ENCODE data around the gene KCNH5.
"Not testable (repeated sequence)": the region's sequence is repeated elsewhere in the genome, so short reads cannot be mapped to it uniquely, and the experiment has no call there.

Gene KCNH5

GRCh38 chr14:62778310-62778709 is 266.9 kb downstream of the KCNH5 start:
- no peak for DNase-seq (ENCODE audit: low read depth)

GRCh38 chr14:62777510-62777909 is 267.7 kb downstream of the KCNH5 start:
- TF ChIP-seq CTCF (IDR thresholded peaks at IDR 0.05; ENCODE audit: control insufficient read depth, extremely low read depth, insufficient read depth) = no peak
- H3K4me3 ChIP-seq (ENCODE audit: low read depth, low read length) = no peak overlapping the region
- DNase-seq (ENCODE audit: low read depth) = no peak

More at GRCh38 chr14:62778310-62778709, 266.9 kb downstream of the KCNH5 start:
- TF ChIP-seq CTCF (IDR thresholded peaks at IDR 0.05; ENCODE audit: control insufficient read depth, extremely low read depth, insufficient read depth) = no peak
- no peak overlapping the region for H3K4me3 ChIP-seq (ENCODE audit: low read depth, low read length)

- H3K4me3 ChIP-seq (ENCODE audit: low read depth, low read length) = no peak overlapping the region
- TF ChIP-seq CTCF (IDR thresholded peaks at IDR 0.05; ENCODE audit: control insufficient read depth, extremely low read depth, insufficient read depth) = no peak
- no peak for DNase-seq (ENCODE audit: low read depth)
Measured at GRCh38 chr14:62776300-62776699, 269.0 kb downstream of the KCNH5 start.

GRCh38 chr14:62768753-62769152 is 276.5 kb downstream of the KCNH5 start:
- H3K4me3 ChIP-seq (ENCODE audit: low read depth, low read length) = no peak overlapping the region
- TF ChIP-seq CTCF (IDR thresholded peaks at IDR 0.05; ENCODE audit: control insufficient read depth, extremely low read depth, insufficient read depth) = no peak
- DNase-seq (ENCODE audit: low read depth) = no peak

GRCh38 chr14:62763951-62764350 is 281.3 kb downstream of the KCNH5 start:
- no peak overlapping the region for H3K4me3 ChIP-seq (ENCODE audit: low read depth, low read length)
- DNase-seq (ENCODE audit: low read depth) = no peak
- TF ChIP-seq CTCF (IDR thresholded peaks at IDR 0.05; ENCODE audit: control insufficient read depth, extremely low read depth, insufficient read depth) = no peak

GRCh38 chr14:62759796-62760195 is 285.5 kb downstream of the KCNH5 start:
- no peak for DNase-seq (ENCODE audit: low read depth)
- no peak for TF ChIP-seq CTCF (IDR thresholded peaks at IDR 0.05; ENCODE audit: control insufficient read depth, extremely low read depth, insufficient read depth)
- no peak overlapping the region for H3K4me3 ChIP-seq (ENCODE audit: low read depth, low read length)

- not testable (repeated sequence) for DNase-seq (ENCODE audit: low read depth); H3K4me3 ChIP-seq (ENCODE audit: low read depth, low read length)
Measured at GRCh38 chr14:62746881-62747280, 298.4 kb downstream of the KCNH5 start.
